ENCODE measurements around the gene ANKS3. TPM values are rescaled to one million over a fixed set of nuclear protein-coding genes. Genes with fewer than 3 reads are reported as not detected.

The ANKS3 gene
- total and polyA plus RNA-seq, 2 experiments from 2014 or later, result 22.5 to 24.9 TPM

DNA sequence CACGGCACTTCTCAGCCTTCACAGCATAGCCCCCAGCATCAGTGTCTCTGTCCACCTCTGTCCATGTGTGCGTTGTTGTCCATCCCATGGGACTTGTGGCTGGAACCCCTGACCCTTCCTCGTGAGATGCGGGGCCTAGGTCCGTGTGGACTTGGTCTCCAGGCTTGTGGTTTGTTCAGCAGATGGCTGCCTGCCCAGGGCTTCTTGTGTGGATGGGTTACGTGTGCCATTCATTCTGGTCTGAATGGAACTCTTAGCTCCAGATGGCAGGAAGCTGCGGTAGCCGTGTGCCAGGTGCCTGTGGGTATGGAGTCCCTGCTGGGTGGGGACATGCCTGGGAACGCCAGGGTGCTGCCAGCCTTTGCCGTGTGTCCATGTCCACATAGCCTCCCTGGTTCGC, 72.4 kb downstream of the ANKS3 start:
- Histone ChIP-seq H4K20me1 (replicated peaks; ENCODE audit: insufficient read depth) (0 out of 2 replicates have a peak, but pooled peaks cover 4% of the 10 kb centered on the region), H3K4me3 (no peak overlapping the region), H3K36me3 (ENCODE audit: insufficient read depth) (no peaks in the 10 kb centered on the region), H3K27ac (ENCODE audit: low read depth) (no peak overlapping the region), H3K4me1 (ENCODE audit: insufficient read depth) (no peaks in the 10 kb centered on the region), H3K27me3 (ENCODE audit: insufficient read depth) (no peaks in the 10 kb centered on the region), H3K9me2 (ENCODE audit: insufficient read depth) (no peaks in the 10 kb centered on the region), H2AFZ (no peak overlapping the region), H3K79me2 (replicated peaks; ENCODE audit: insufficient read depth) (no peaks in the 10 kb centered on the region; the same call in 1 of the 2 replicates), H3F3A (replicated peaks; ENCODE audit: low read depth) (no peaks in the 10 kb centered on the region), H3K4me2 (no peak overlapping the region)
- Mint-ChIP-seq H3K4me1 (peaks cover 3% of the 10 kb centered on the region; the same call in 1 of the 3 replicates), H3K9me3 (no peaks in the 10 kb centered on the region), H3K27ac (no peak overlapping the region), H3K27me3 (ENCODE audit: insufficient read depth, low read depth, poor library complexity) (peaks cover 5% of the 10 kb centered on the region), H3K4me3 (no peak overlapping the region), H3K36me3 (ENCODE audit: low read depth) (peaks cover 10% of the 10 kb centered on the region; the same call in 2 of the 3 replicates)
- TF ChIP-seq, protein P1, sequence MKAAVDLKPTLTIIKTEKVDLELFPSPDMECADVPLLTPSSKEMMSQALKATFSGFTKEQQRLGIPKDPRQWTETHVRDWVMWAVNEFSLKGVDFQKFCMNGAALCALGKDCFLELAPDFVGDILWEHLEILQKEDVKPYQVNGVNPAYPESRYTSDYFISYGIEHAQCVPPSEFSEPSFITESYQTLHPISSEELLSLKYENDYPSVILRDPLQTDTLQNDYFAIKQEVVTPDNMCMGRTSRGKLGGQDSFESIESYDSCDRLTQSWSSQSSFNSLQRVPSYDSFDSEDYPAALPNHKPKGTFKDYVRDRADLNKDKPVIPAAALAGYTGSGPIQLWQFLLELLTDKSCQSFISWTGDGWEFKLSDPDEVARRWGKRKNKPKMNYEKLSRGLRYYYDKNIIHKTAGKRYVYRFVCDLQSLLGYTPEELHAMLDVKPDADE (IDR thresholded peaks at IDR 0.05), result no peak
- no peak for TF ChIP-seq NANOG (IDR thresholded peaks at IDR 0.05; ENCODE audit: borderline replicate concordance)
- TF ChIP-seq, protein P2, sequence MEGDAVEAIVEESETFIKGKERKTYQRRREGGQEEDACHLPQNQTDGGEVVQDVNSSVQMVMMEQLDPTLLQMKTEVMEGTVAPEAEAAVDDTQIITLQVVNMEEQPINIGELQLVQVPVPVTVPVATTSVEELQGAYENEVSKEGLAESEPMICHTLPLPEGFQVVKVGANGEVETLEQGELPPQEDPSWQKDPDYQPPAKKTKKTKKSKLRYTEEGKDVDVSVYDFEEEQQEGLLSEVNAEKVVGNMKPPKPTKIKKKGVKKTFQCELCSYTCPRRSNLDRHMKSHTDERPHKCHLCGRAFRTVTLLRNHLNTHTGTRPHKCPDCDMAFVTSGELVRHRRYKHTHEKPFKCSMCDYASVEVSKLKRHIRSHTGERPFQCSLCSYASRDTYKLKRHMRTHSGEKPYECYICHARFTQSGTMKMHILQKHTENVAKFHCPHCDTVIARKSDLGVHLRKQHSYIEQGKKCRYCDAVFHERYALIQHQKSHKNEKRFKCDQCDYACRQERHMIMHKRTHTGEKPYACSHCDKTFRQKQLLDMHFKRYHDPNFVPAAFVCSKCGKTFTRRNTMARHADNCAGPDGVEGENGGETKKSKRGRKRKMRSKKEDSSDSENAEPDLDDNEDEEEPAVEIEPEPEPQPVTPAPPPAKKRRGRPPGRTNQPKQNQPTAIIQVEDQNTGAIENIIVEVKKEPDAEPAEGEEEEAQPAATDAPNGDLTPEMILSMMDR (conservative IDR thresholded peaks at IDR 0.05; ENCODE audit: low read depth in 2 of 2), result no peak
- no peak for TF ChIP-seq EZH2 (IDR thresholded peaks at IDR 0.05; ENCODE audit: low read depth, unreplicated experiment)
- no peak for TF ChIP-seq JUNB (IDR thresholded peaks at IDR 0.05; ENCODE audit: unreplicated experiment)
- no peak for TF ChIP-seq ZNF331 (CRISPR knock-in tag; IDR thresholded peaks at IDR 0.05; ENCODE audit: low read depth)
- TF ChIP-seq, protein P3, sequence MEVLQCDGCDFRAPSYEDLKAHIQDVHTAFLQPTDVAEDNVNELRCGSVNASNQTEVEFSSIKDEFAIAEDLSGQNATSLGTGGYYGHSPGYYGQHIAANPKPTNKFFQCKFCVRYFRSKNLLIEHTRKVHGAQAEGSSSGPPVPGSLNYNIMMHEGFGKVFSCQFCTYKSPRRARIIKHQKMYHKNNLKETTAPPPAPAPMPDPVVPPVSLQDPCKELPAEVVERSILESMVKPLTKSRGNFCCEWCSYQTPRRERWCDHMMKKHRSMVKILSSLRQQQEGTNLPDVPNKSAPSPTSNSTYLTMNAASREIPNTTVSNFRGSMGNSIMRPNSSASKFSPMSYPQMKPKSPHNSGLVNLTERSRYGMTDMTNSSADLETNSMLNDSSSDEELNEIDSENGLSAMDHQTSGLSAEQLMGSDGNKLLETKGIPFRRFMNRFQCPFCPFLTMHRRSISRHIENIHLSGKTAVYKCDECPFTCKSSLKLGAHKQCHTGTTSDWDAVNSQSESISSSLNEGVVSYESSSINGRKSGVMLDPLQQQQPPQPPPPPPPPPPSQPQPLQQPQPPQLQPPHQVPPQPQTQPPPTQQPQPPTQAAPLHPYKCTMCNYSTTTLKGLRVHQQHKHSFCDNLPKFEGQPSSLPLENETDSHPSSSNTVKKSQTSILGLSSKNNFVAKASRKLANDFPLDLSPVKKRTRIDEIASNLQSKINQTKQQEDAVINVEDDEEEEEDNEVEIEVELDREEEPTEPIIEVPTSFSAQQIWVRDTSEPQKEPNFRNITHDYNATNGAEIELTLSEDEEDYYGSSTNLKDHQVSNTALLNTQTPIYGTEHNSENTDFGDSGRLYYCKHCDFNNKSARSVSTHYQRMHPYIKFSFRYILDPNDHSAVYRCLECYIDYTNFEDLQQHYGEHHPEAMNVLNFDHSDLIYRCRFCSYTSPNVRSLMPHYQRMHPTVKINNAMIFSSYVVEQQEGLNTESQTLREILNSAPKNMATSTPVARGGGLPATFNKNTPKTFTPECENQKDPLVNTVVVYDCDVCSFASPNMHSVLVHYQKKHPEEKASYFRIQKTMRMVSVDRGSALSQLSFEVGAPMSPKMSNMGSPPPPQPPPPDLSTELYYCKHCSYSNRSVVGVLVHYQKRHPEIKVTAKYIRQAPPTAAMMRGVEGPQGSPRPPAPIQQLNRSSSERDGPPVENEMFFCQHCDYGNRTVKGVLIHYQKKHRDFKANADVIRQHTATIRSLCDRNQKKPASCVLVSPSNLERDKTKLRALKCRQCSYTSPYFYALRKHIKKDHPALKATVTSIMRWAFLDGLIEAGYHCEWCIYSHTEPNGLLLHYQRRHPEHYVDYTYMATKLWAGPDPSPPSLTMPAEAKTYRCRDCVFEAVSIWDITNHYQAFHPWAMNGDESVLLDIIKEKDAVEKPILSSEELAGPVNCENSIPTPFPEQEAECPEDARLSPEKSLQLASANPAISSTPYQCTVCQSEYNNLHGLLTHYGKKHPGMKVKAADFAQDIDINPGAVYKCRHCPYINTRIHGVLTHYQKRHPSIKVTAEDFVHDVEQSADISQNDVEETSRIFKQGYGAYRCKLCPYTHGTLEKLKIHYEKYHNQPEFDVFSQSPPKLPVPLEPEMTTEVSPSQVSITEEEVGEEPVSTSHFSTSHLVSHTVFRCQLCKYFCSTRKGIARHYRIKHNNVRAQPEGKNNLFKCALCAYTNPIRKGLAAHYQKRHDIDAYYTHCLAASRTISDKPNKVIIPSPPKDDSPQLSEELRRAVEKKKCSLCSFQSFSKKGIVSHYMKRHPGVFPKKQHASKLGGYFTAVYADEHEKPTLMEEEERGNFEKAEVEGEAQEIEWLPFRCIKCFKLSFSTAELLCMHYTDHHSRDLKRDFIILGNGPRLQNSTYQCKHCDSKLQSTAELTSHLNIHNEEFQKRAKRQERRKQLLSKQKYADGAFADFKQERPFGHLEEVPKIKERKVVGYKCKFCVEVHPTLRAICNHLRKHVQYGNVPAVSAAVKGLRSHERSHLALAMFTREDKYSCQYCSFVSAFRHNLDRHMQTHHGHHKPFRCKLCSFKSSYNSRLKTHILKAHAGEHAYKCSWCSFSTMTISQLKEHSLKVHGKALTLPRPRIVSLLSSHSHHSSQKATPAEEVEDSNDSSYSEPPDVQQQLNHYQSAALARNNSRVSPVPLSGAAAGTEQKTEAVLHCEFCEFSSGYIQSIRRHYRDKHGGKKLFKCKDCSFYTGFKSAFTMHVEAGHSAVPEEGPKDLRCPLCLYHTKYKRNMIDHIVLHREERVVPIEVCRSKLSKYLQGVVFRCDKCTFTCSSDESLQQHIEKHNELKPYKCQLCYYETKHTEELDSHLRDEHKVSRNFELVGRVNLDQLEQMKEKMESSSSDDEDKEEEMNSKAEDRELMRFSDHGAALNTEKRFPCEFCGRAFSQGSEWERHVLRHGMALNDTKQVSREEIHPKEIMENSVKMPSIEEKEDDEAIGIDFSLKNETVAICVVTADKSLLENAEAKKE (CRISPR knock-in tag; IDR thresholded peaks at IDR 0.05), result no peak
- TF ChIP-seq EZH2phosphoT487 (IDR thresholded peaks at IDR 0.05; ENCODE audit: unreplicated experiment), result no peak
- TF ChIP-seq, protein P4, sequence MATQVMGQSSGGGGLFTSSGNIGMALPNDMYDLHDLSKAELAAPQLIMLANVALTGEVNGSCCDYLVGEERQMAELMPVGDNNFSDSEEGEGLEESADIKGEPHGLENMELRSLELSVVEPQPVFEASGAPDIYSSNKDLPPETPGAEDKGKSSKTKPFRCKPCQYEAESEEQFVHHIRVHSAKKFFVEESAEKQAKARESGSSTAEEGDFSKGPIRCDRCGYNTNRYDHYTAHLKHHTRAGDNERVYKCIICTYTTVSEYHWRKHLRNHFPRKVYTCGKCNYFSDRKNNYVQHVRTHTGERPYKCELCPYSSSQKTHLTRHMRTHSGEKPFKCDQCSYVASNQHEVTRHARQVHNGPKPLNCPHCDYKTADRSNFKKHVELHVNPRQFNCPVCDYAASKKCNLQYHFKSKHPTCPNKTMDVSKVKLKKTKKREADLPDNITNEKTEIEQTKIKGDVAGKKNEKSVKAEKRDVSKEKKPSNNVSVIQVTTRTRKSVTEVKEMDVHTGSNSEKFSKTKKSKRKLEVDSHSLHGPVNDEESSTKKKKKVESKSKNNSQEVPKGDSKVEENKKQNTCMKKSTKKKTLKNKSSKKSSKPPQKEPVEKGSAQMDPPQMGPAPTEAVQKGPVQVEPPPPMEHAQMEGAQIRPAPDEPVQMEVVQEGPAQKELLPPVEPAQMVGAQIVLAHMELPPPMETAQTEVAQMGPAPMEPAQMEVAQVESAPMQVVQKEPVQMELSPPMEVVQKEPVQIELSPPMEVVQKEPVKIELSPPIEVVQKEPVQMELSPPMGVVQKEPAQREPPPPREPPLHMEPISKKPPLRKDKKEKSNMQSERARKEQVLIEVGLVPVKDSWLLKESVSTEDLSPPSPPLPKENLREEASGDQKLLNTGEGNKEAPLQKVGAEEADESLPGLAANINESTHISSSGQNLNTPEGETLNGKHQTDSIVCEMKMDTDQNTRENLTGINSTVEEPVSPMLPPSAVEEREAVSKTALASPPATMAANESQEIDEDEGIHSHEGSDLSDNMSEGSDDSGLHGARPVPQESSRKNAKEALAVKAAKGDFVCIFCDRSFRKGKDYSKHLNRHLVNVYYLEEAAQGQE (IDR thresholded peaks at IDR 0.05; ENCODE audit: unreplicated experiment), result no peak
- TF ChIP-seq POLR2AphosphoS5 (IDR thresholded peaks at IDR 0.05; ENCODE audit: low read depth), result no peak
- no peak for TF ChIP-seq CREB1 (CRISPR knock-in tag; IDR thresholded peaks at IDR 0.05; ENCODE audit: low read depth)
- TF ChIP-seq STAT1 (IDR thresholded peaks at IDR 0.05; ENCODE audit: unreplicated experiment), result no peak
- TF ChIP-seq ZNF114 (CRISPR knock-in tag; IDR thresholded peaks at IDR 0.05), result no peak
- ATAC-seq, result no peak
- DNase-seq (ENCODE audit: low spot score), result no peak
